GM18502 (cell line): Measurements from ENCODE around the gene RBCK1.
"Not testable (repeated sequence)": the region's sequence is repeated elsewhere in the genome, so short reads cannot be mapped to it uniquely, and the experiment has no call there.

Experiments
- ATAC-seq: cut with Tn5 transposase; IDR thresholded peaks from one replicate; pipeline ENCODE4 v1.9.1; 2021; ENCODE audit warnings: mild to moderate bottlenecking; ENCODE audit not compliant: unreplicated experiment, poor library complexity

The RBCK1 gene

DNA sequence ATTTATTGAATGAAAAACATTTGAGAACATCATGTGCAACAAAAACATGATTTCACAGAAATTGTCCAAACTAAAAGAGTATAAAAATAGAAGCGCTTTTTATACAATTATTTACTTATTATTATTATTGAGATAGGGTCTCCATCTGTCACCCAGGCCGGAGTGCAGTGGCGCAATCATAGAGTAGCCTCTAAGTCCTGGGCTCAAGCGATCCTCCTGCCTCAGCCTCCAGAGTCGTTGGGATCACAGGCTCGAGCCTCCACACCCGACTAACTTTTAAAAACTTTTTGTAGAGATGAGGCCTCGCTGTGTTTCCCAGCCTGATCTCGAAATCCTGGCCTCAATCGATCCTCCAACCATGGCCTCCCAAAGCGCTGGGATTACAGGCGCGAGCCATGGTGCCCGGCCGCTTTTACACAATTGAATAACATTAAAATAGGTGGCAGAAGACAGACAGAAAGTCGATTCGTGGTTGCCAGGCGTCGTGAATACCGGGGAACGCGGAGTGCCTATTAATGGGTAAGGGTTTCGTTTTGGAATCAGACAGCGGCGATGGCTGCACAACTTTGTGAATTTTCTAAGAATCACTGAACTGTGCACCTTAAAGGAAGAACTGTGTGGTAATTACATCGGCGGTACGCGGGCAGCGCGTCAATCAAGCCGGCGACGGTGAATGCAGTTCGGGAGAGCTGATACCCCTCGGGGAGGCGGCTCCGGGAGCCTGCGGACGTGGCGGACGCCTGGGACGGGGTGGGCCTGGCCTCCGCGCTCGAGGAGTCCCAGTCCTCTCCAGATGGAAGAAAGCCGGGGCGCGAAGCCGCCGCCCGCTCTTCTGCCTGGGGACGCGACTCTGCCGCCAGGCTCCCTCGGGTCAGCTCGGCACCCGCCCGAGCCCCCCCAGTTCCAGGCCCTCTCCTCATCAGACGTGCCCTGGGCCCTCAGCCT is 53.4 kb downstream of the RBCK1 start:
- ATAC-seq = peak; percentile 42

DNA sequence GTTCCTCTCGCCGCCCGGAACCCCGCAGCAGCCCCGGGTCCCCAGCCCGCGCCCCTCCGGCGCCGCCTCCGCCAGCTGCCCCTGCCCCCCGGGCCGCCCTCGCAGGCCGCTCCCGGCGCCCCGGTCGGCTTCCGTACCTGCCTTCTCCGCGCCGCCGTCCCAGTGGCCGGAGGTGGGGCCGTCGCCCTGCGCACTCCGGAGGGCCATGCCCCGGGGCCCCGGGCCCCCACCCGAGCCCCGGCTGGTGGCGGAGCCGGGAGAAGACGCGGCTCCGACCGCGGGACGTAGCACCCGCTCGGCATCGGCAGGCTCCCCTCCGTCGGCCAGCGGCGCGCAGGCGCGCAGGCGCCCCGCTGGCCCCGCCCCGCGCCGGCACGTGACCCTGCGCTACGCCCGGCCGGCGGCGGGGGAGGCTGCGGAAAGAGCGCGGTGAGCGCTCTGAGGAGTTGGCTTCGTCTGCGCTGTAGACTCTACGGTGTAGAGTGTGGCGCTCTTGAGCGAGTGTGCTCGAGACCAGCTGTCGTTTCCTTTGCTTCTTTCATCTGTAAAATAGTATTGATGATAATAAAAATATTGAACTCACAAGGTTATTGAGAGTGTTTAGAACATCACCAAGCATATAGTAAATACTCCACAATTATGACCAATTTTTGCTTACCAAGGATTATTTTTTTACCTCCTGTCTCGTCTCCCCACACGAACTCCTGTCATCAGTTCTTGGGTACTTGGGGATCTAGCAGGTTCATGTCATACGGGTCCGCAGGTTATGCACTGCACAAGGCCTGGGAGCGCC is 54.3 kb downstream of the RBCK1 start, which contains the start of gene TBC1D20:
TBC1D20 (minus strand) TSS at position 335 of the 793 bp plus-strand sequence; CDS start at position 207, 128 bp downstream.
- peak; percentile 94 for ATAC-seq

DNA sequence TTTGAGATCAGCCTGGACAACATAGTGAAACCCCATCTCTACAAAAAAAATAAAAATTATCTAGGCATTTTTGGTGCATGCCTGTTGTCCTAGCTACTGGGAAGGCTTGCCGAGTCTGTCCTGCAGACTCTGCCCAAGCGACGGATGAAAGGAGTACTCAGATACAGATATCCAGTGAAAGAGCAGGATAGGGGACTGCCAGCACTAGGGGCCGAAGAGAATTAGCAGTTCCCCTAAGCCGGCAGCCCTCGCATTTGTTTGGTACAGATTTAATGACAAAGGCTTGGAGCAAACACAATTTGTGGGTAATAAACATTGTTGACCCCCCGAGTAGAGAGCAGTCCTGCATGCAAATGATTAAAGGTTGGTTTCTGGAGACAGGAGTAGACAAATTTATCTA is 59.7 kb downstream of the RBCK1 start:
- ATAC-seq = no peak

DNA sequence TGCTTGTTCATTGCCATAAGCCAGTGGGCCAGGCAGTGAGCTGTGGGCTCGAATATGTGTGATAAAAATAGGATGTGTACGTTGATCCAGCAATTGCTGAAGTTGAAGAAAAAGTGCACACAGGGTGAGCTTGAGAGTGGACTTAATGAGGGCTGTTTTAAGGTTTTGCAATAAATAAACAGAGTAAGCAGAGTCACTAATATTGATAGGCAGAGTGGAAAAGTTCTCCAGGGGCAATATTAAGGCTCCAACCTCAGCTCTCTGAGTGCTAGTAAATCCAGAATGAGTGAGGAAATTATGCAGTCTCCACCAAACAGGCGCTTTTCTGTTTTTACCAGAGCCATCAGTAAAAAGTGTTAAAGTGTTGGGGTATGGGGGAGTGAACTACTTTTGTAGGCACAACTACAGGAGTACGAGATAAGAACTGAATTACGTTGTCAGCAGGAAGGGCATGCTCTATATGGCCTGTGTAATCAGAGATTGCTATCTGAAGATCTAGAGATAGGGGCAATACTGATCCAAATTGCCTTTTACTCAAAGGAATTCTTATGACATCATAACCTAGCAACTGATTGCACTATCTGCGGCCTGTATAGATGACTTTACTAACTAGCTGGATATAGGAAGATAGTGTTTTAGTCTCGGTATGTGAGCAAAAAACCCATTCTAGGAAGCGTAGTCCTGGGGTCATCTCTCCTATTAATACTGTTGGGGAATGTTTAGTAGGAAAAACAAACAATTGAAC is 61.8 kb downstream of the RBCK1 start:
- no peak for ATAC-seq

DNA sequence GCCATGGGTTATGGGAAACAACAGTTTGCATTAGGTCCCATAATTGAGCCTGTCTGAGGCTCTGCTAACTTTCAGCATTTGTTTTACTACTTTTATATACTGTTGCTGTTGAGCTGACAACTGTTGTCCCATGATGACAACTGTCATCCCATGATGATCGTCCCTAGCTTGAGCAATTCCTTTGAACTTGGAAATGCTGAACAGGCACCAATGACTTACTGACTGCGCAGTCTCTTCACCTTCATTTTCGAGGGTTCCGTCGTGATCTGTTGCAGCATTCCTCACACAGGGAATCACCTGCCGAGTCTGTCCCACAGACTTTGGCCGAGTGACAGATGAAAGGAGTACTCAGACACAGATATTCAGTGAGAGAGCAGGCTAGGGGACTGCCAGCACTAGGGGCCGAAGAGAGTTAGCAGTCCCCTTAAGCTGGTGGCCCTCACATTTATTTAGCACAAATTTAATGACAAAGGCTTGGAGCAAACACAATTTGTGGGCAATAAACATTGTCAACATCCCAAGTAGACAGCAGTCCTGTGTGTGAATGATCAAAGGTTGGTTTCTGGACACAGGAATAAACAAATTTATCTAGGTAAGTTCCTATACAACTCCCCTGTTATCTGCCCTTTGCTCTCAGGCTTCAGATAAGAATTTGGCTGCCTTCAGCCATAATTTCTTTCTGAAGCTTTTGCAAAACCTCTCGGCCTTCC is 64.2 kb downstream of the RBCK1 start:
- ATAC-seq = no peak

DNA sequence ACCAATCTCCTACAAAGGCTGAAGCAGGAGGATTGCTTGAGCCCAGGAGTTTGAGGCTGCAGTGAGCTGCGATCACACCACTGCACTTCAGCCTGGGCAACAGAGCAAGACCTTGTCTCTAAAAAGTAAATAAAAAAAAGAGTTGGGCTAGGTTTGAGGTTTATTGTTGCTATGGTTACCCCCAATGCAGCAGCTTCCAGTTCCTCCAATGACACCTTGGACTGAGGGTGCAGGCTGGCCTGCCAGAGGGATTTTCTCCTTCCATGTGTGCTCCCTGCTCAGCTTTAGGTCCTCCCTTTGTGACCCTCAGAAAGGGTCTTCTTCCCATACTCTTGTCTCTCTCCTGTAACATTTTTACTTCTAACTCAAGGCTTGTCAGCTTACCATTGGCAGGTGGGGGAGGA is 64.8 kb downstream of the RBCK1 start:
- ATAC-seq = no peak

DNA sequence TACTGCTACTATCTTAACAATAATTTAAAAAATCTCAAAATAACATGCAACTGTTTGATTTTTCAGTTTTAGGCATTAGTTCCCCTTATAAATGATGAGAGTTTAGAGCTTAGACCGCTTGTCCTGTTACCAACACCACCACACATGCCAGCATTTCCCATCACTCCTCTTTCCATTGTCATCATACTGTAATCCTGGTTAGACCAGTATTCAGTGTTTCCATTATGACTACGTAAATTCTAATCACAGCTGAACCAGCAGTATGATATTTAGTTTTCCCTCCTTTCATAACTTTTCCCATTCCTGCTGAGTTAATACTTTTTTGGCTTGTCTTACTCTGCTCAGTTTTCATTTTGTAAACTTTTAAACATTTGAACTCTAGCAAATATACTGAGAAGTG is 66.5 kb downstream of the RBCK1 start:
- no peak for ATAC-seq

DNA sequence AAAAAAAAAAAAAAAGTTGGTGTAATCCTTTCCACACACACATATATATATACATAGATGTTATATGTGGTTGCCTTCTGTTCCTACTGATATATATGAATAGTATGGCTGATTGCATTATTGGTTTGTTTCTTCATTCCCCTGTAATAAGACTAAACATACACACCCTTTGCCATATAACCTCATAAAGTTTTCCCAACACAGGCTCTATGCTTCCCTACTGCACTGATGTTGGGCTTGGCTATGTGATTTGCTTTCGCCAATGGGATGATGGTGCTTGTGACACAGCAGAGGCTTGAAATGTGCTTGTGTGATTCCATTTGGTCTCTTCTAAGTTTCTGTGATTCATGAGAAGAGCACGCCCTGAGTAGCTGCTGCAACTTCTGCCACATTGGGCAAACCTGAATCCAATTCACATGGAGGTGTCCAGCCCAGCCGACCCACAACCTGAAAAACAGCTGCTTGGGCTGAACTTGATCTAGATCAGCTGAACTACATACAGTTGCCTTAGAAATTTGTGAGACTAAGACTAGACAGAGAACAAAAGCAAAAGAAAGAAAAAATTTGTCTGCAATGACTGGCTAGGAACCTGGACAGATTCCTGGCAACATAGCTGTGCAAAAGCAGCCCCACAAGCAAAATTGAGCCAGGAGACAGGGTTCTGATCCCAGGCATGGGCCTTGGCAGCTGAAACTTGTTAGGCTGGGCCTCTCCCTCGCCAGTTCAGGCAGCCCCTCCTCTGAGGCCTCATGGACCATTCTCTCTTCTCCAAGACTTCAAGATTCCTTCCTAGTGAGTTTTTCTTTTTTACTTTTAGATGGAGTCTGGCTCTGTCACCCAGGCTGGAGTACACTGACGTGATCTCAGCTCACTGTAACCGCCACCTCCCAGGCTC is 67.6 kb downstream of the RBCK1 start:
- ATAC-seq = no peak

DNA sequence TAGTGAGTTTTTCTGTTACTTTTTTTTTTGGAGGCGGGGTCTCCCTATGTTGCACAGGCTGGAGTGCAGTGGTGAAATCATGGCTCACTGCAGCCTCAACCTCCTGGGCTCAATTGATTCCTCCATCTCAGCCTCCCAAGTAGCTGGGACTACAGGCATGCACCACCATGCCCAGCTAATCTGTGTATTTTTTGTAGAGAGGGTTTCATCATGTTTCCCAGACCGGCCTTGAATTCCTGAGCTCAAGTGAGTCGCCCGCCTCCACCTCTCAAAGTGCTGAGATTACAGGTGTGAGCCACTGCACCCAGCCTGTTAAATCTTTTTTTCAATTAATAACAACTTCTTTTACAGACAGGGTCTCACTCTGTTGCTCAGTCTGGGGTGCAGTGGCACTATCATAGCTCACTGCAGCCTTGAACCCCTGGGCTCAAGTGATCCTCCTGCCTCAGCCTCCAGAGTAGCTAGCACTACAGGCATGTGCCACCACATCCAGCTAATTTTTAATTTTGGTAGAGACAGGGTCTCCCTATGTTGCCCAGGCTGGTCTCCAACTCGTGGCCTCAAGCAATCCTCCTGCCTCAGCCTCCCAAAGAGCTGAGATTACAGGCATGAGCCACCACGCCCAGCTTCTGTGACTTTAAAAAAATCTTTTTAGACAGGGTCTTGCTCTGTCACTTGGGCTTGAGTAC is 68.6 kb downstream of the RBCK1 start:
- ATAC-seq = not testable (repeated sequence)

DNA sequence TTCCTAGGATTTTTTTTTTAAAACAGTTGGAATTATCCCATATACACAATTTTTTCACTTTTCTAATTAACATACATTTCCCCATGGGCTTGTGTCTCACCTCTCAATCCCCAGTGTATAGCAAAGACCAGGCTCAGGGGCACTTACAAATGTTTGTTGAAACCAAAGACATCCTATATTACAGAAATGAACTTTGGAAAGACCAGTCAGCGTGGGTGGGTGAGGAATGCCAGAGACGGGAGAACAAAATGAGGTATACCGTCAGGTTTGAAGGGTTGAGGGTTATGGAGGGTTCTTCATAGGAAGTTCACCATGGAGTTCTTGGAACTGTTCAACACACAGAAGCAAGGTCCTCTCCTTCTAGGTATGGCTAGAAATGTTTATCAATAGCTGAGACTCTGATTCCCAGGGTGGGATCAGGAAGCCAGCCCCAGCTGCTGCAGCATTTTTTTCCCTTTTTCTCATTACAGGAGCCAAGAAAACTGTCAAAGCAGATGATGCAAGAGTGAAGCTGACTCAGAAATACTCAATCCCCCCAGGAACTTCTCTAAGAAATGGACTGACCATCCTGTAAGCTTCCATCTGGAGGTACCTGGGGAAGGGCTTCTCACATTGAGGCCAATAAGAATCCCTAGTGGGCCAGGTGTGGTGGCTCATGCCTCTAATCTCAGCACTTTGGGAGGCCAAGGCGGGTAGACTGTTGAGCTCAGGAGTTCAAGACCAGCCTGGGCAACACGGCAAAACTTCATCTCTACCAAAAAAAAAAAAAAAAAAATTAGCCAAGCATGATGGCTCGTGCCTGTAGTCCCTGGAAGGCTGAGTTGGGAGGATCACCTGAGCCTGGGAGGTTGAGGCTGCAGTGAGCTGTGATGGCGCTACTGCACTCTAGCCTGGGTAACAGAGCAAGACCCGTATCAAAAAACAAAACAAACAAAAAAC is 70.2 kb downstream of the RBCK1 start:
- ATAC-seq = no peak

DNA sequence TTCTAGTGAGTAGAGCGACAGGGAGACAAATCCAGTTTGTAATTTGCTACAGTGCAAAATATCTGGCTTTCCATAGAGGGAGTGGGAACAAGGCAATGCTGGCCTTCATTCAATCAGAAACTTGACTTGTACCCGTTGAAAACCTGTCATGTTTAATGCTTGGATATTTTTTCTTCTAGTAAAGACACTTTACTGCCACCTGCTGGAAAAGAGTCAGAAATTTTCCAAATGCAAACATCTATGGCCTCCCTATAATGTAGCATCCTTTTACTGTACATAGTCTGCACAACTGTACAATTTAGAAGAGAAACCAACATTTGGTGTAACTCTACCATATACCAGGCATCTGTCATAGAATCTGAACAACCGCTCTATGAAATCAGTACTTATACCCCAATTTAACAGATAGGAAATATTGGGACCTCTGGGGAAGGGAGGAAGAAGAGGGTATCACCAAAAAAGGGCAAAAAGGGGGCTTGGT is 70.9 kb downstream of the RBCK1 start:
- no peak for ATAC-seq

DNA sequence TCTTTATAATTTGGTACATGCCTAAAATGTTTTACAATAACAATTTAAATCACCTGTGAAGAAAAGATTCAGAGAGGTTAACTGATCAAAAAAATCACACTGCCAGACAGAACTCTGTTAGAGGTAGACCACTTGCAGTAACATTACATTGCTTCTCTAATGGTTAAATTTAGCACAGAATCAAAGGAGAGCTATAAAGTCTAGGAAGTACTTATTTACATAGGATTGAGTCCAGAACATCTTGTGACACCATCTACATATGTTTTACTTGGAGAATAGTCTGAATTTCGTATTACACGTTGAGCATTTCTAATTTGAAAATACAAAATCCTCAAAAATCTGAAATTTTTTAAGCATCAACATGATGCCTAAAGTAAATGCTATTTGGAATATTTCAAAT is 71.4 kb downstream of the RBCK1 start:
- ATAC-seq = no peak

DNA sequence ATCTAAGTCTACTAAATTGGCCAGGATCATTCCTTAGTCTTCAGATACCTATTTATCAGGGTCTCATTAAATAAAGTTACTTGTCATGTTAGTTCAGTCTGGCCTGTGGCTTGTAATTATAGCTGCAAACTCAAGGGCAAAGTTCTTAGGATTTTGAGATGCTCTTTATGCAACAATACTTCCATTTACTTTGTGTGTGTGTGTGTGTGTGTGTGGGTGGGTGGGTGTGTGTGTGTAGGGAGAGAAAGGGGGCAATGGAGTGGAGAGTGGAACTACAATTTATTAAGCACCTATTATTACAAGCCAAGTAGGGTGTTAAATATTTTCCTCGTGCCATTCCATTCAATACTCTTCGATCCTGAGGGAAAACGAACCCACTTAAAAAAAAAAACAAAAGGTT is 71.9 kb downstream of the RBCK1 start:
- no peak for ATAC-seq

DNA sequence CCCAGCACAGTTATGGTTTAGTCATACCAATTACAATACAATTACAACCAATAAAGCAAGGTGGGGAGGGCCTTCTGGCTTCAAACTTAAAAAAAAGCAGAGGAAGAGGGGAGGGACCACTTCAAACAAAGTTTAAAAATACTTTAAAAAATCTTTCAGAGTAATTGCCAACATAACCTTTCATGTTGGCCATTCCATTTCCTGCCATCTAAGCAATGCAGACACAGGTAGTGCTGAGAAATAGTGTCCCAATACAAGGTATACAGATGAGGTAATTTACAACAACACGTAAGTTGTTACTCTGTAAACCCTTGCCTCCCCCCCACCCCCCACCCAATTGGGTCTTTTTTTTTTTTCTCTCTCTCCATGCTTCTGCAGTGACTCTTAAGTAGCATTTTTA is 73.1 kb downstream of the RBCK1 start:
- ATAC-seq = no peak
